GM06990 (cell line): ENCODE measurements around the gene MTOR.

Experiments
- DNase-seq: peaks from one replicate; pipeline ENCODE4 v3.0.0-alpha.2; 2011; ENCODE audit not compliant: insufficient read length; ENCODE audit errors: extremely low read depth
- H3K27me3 ChIP-seq: replicated peaks from 2 replicates; pipeline ENCODE4 v1.6.0; 2011; ENCODE audit warnings: low read length; ENCODE audit not compliant: control insufficient read depth, insufficient read depth
- H3K36me3 ChIP-seq: 2 replicates; pipeline ENCODE4 v1.5.1; 2011; ENCODE audit warnings: low read length; ENCODE audit not compliant: control insufficient read depth, insufficient read depth
- H3K4me3 ChIP-seq: replicated peaks from 2 replicates; pipeline ENCODE4 v1.5.1; 2011; ENCODE audit warnings: low read depth, mild to moderate bottlenecking, control low read depth, low read length
- TF ChIP-seq, protein P1 (sequence below): IDR thresholded peaks from 2 replicates; pipeline ENCODE4 v1.5.1; 2011; ENCODE audit warnings: low read length, control low read depth, mild to moderate bottlenecking, inconsistent platforms; ENCODE audit not compliant: insufficient read depth, poor library complexity, severe bottlenecking

MTOR gene

DNA sequence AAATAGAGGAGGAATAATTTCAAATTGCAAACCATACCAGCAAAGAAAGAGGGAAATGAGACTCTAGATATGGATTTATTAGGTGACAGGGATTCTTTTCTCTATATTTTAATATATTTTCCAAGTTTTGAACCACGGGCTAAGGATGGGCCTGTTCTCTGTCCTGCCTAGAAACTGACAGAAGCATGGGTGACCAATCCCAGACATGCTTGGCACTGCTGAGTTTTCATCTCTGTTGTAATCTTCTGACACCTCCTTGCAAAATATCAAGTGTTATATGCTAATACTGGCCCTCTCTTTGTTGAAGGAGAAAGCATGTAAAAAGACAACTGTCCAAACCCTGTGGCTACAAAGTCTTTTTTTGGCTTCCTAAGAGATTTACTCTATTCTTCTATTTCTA is 74.0 kb downstream of the MTOR start:
- H3K4me3 ChIP-seq = no peak overlapping the region
- TF ChIP-seq, protein P1, sequence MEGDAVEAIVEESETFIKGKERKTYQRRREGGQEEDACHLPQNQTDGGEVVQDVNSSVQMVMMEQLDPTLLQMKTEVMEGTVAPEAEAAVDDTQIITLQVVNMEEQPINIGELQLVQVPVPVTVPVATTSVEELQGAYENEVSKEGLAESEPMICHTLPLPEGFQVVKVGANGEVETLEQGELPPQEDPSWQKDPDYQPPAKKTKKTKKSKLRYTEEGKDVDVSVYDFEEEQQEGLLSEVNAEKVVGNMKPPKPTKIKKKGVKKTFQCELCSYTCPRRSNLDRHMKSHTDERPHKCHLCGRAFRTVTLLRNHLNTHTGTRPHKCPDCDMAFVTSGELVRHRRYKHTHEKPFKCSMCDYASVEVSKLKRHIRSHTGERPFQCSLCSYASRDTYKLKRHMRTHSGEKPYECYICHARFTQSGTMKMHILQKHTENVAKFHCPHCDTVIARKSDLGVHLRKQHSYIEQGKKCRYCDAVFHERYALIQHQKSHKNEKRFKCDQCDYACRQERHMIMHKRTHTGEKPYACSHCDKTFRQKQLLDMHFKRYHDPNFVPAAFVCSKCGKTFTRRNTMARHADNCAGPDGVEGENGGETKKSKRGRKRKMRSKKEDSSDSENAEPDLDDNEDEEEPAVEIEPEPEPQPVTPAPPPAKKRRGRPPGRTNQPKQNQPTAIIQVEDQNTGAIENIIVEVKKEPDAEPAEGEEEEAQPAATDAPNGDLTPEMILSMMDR = no peak
- H3K36me3 ChIP-seq = peaks cover 9% of the 10 kb centered on the region
- no peaks in the 10 kb centered on the region for H3K27me3 ChIP-seq
- DNase-seq = no peak

DNA sequence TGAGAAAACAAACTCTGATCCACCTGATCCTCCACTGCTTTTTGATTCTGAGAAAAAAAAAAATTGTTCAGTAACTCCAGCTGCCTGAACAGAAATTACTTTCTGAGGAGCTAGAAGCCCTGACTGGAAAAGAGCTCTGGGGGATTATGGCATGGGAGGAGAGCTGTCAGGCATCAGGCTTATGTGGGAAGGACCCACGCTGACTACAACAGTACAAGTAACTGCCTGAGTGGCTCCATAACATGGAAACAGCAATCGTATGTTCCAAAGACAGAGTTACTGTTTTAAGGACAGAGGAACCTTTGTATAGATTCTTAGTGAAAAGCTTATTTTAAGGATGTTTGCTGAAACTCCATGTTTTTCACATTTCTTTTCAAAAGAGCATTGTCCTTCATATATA is 74.4 kb downstream of the MTOR start:
- TF ChIP-seq, protein P1 = no peak
- H3K36me3 ChIP-seq = peaks cover 5% of the 10 kb centered on the region

DNA sequence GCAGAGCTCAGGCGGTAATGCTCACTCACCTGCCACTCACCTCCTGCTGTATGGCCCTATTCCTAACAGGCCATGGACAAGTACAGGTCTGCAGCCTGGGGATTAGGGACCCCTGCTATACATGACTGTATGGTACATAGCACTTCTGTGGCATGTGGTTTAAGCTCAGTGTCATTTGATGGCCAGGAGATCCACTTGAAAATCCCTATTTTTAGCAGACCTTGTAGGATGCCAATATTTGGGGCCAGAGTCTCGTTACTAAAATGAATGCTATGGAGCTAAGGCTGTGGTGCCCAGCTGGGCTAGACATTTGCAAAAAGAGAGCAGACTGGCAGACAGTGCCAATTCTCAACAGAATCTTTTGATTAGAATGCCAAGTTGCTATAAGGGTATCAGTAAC is 74.9 kb downstream of the MTOR start:
- TF ChIP-seq, protein P1 = no peak
- Histone ChIP-seq H3K36me3 (peaks cover 5% of the 10 kb centered on the region), H3K27me3 (no peaks in the 10 kb centered on the region), H3K4me3 (no peak overlapping the region)
- DNase-seq = no peak

More for the DNA sequence above, 74.4 kb downstream of the MTOR start:
- DNase-seq = no peak
- Histone ChIP-seq H3K27me3 (no peaks in the 10 kb centered on the region), H3K4me3 (no peak overlapping the region)

DNA sequence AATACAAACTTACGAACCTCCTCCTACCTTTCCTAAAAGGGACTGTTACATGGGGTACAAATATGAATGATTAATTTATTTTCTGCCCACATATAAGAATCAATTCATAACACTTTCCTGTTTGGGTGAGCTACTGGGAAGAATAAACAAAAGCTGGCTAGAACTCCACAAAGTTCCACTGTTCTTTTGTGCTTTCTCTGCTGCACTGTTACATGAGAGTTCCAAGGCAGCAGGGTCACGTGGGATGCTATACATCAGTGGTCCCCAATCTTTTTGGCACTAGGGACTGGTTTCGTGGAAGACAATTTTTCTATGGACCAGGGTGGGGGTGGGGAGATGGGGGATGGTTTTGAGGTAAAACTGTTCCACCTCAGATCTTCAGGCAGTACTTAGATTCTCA is 75.4 kb downstream of the MTOR start:
- DNase-seq = no peak
- no peak overlapping the region for H3K4me3 ChIP-seq
- H3K27me3 ChIP-seq = no peaks in the 10 kb centered on the region
- peaks cover 3% of the 10 kb centered on the region for H3K36me3 ChIP-seq
- TF ChIP-seq, protein P1 = no peak

DNA sequence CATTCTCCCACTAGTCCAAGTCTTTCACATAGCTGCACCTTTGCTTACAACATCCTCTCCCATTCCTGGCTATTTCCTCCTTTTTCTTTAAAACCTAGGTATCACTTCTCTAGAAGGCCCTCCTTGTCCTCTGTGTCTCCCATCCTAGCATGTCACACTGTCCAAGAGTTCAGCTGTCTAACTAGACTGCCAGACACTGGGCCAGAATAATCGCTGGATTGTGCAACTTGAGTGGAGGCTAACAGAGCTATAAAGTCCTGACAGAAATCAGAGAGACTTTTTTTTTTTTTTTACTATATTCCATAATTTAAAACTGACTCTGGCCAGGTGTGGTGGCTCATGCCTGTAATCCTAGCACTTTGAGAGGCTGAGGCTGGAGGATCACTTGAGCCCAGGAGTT is 77.4 kb downstream of the MTOR start:
- no peak overlapping the region for H3K4me3 ChIP-seq
- H3K36me3 ChIP-seq = no peaks in the 10 kb centered on the region; the same call in 1 of the 2 replicates
- H3K27me3 ChIP-seq = no peaks in the 10 kb centered on the region
- DNase-seq = no peak
- TF ChIP-seq, protein P1 = no peak

DNA sequence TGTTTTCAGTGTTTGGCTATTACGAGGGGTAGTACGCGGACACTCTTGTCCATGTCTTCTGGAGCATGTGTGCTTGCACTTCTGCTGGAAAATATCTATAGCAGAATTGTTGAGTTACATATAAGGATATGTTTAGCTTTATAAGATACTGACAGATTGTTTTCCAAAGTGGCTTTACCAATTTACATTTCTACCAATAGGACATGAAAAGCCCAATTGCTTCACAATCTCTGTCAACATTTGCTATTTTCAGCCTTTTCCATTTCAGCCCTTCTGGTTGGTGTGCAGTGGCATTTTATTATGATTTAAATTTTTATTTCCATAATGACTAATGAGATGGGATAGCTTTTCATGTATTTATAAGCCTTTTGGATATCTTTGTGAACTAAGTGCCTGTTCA is 79.5 kb downstream of the MTOR start:
- peaks cover 6% of the 10 kb centered on the region for H3K36me3 ChIP-seq
- no peak for DNase-seq
- TF ChIP-seq, protein P1 = no peak

More for the DNA sequence above, 79.5 kb downstream of the MTOR start:
- no peak overlapping the region for H3K4me3 ChIP-seq
- H3K27me3 ChIP-seq = no peaks in the 10 kb centered on the region
